ENCODE measurements around the gene SPP1. TPM values are rescaled to one million over a fixed set of nuclear protein-coding genes. Genes with fewer than 3 reads are reported as not detected.

The SPP1 gene
- polyA plus RNA-seq, 3 donors: 0.08 TPM; not detected in 2

- no peak overlapping the region for H3K4me3 ChIP-seq (replicated peaks in 1 of 3; ENCODE audit: low read depth in 2 of 3, low read length in 3 of 3)
- DNase-seq: peak in 1 of 3 donors; percentile 40
- peaks cover 0 to 45% of the 10 kb centered on the region in 2 donors for H3K36me3 ChIP-seq (replicated peaks in 1 of 2; ENCODE audit: control insufficient read depth in 1 of 2, insufficient read depth in 2 of 2, low read length in 2 of 2)
- peaks cover 0 to 10% of the 10 kb centered on the region in 2 donors for H3K4me1 ChIP-seq (ENCODE audit: control insufficient read depth in 1 of 2, insufficient read depth in 2 of 2, low read length in 2 of 2)
- H3K4me2 ChIP-seq (replicated peaks; ENCODE audit: extremely low read depth, low read length, poor library complexity, severe bottlenecking): no peak overlapping the region
- H3K27me3 ChIP-seq (ENCODE audit: control insufficient read depth in 2 of 2, insufficient read depth in 2 of 2, low read length in 2 of 2): no peaks in the 10 kb centered on the region
- H3K9ac ChIP-seq (ENCODE audit: insufficient read depth, low read length, poor library complexity, severe bottlenecking): no peak overlapping the region
- peaks cover 21 to 42% of the 10 kb centered on the region in 2 donors for H3K36me3 Mint-ChIP-seq
- peaks cover 6 to 21% of the 10 kb centered on the region in 2 donors for H3K9me3 ChIP-seq (replicated peaks in 1 of 2; ENCODE audit: control insufficient read depth in 1 of 2, insufficient read depth in 1 of 2, low read length in 2 of 2)
- no CpG with 5 or more reads among the region's 4 CpGs for WGBS (ENCODE audit: insufficient coverage)
- H3K4me1 Mint-ChIP-seq: peaks cover 24% of the 10 kb centered on the region
- intact Hi-C loops (cut with micrococcal nuclease): no loop called here
- H2AFZ ChIP-seq (ENCODE audit: insufficient read depth, low read depth, low read length, poor library complexity, severe bottlenecking): no peak overlapping the region
- no peak overlapping the region for H3K4me3 Mint-ChIP-seq
- no peak overlapping the region for H3K27ac ChIP-seq (ENCODE audit: low read depth in 1 of 2, low read length in 2 of 2)
- H3K27ac Mint-ChIP-seq: peak overlapping the region in 2 of 7 donors; percentile 7 to 48
- TF ChIP-seq CTCF (IDR thresholded peaks at IDR 0.05): no peak
- no peaks in the 10 kb centered on the region for H4K20me1 ChIP-seq (ENCODE audit: insufficient read depth, low read length)
- peaks cover 13 to 23% (median 17%) of the 10 kb centered on the region in 7 donors for H3K9me3 Mint-ChIP-seq
- H3K27me3 Mint-ChIP-seq (ENCODE audit: low read depth in 3 of 3): peaks cover 0 to 2% (median 1%) of the 10 kb centered on the region in 3 donors
- no peaks in the 10 kb centered on the region for H3K79me2 ChIP-seq (ENCODE audit: insufficient read depth, low read length)
Observed at GRCh38 chr4:88027611-88028608, 52.4 kb downstream of the SPP1 start.

GRCh38 chr4:88028946-88029345, 53.4 kb downstream of the SPP1 start:
- DNase-seq: no peak
- no peak for TF ChIP-seq CTCF (IDR thresholded peaks at IDR 0.05)
- Histone ChIP-seq H3K4me1 (ENCODE audit: control insufficient read depth in 1 of 2, insufficient read depth in 2 of 2, low read length in 2 of 2) (peaks cover 0 to 10% of the 10 kb centered on the region in 2 donors), H3K9me3 (replicated peaks in 1 of 2; ENCODE audit: control insufficient read depth in 1 of 2, insufficient read depth in 1 of 2, low read length in 2 of 2) (peaks cover 6 to 21% of the 10 kb centered on the region in 2 donors), H2AFZ (ENCODE audit: insufficient read depth, low read depth, low read length, poor library complexity, severe bottlenecking) (no peak overlapping the region), H3K79me2 (ENCODE audit: insufficient read depth, low read length) (no peaks in the 10 kb centered on the region), H3K9ac (ENCODE audit: insufficient read depth, low read length, poor library complexity, severe bottlenecking) (no peak overlapping the region), H3K27ac (ENCODE audit: low read depth in 1 of 2, low read length in 2 of 2) (no peak overlapping the region), H3K27me3 (ENCODE audit: control insufficient read depth in 2 of 2, insufficient read depth in 2 of 2, low read length in 2 of 2) (no peaks in the 10 kb centered on the region), H4K20me1 (ENCODE audit: insufficient read depth, low read length) (no peaks in the 10 kb centered on the region), H3K36me3 (replicated peaks in 1 of 2; ENCODE audit: control insufficient read depth in 1 of 2, insufficient read depth in 2 of 2, low read length in 2 of 2) (peaks cover 0 to 38% of the 10 kb centered on the region in 2 donors), H3K4me3 (replicated peaks in 1 of 3; ENCODE audit: low read depth in 2 of 3, low read length in 3 of 3) (no peak overlapping the region), H3K4me2 (replicated peaks; ENCODE audit: extremely low read depth, low read length, poor library complexity, severe bottlenecking) (no peak overlapping the region)
- Mint-ChIP-seq H3K36me3 (peaks cover 21 to 38% of the 10 kb centered on the region in 2 donors), H3K4me3 (no peak overlapping the region), H3K27ac (peak overlapping the region in 2 of 7 donors; percentile 63 to 64), H3K27me3 (ENCODE audit: low read depth in 3 of 3) (peaks cover 0 to 3% (median 1%) of the 10 kb centered on the region in 3 donors), H3K9me3 (peaks cover 13 to 23% (median 17%) of the 10 kb centered on the region in 7 donors), H3K4me1 (peaks cover 24% of the 10 kb centered on the region)
- 26% methylated on average over 3 of the region's 3 CpGs for WGBS (ENCODE audit: insufficient coverage)
- intact Hi-C loops (cut with micrococcal nuclease): no loop called here

Data from CD14-positive monocyte (primary cell).